Upper lobe of right lung (tissue), 1 donor: ENCODE data around the gene NRXN3. TPM values are rescaled to one million over a fixed set of nuclear protein-coding genes. Genes with fewer than 3 reads are reported as not detected.

Experiments
- ATAC-seq: fragments of 200-7000 bp; cut with Tn5 transposase; one replicate; pipeline ENCODE4 v1.9.1; 2020; ENCODE audit warnings: mild to moderate bottlenecking, moderate library complexity
- DNase-seq: peaks from one replicate; pipeline ENCODE4 v3.0.0-alpha.2; 2020
- H3K27ac ChIP-seq: fragments of 200-600 bp; one replicate; pipeline ENCODE4 v1.8.0; 2022
- H3K27me3 ChIP-seq: fragments of 200-600 bp; one replicate; pipeline ENCODE4 v1.8.0; 2022; ENCODE audit warnings: mild to moderate bottlenecking
- H3K36me3 ChIP-seq: fragments of 200-600 bp; one replicate; pipeline ENCODE4 v1.8.0; 2022
- H3K4me1 ChIP-seq: fragments of 200-600 bp; one replicate; pipeline ENCODE4 v1.8.0; 2022
- H3K4me3 ChIP-seq: fragments of 200-600 bp; one replicate; pipeline ENCODE4 v1.8.0; 2022; ENCODE audit warnings: mild to moderate bottlenecking
- H3K9me3 ChIP-seq: fragments of 200-600 bp; one replicate; pipeline ENCODE4 v1.8.0; 2022
- intact Hi-C: fragments of 100-400 bp; cut with DNase I; formaldehyde crosslinking; loops from one replicate; pipeline ENCODE4 v1.11.0; 2022
- total RNA-seq: library from RNA; stranded (reverse); fragmentation: NEBNext Ultra II Directional; extraction: Animal tissue kit (Norgen Biotek cat#: 25700); gene quantifications from one replicate; pipeline ENCODE4 v1.2.1, GENCODE V29; 2021
- TF ChIP-seq, protein P1 (sequence below): fragments of 200-600 bp; IDR thresholded peaks from one replicate; pipeline ENCODE4 v1.8.0; 2022; ENCODE audit warnings: antibody characterized with exemption
- donor health status: DM: no; HTN: yes; CAD: no; lungs with severe emphysema.

Gene NRXN3
- total RNA-seq, 1 donor from 2014 or later, result 10.0 TPM

GRCh38 chr14:79729731-79730130 lies 1559.6 kb downstream of the NRXN3 start:
- Histone ChIP-seq H3K4me1 (no peaks in the 10 kb centered on the region), H3K27ac (no peak overlapping the region), H3K9me3 (no peaks in the 10 kb centered on the region), H3K4me3 (no peak overlapping the region), H3K27me3 (no peaks in the 10 kb centered on the region), H3K36me3 (no peaks in the 10 kb centered on the region)
- intact Hi-C loops, result no loop called here
- TF ChIP-seq, protein P1, sequence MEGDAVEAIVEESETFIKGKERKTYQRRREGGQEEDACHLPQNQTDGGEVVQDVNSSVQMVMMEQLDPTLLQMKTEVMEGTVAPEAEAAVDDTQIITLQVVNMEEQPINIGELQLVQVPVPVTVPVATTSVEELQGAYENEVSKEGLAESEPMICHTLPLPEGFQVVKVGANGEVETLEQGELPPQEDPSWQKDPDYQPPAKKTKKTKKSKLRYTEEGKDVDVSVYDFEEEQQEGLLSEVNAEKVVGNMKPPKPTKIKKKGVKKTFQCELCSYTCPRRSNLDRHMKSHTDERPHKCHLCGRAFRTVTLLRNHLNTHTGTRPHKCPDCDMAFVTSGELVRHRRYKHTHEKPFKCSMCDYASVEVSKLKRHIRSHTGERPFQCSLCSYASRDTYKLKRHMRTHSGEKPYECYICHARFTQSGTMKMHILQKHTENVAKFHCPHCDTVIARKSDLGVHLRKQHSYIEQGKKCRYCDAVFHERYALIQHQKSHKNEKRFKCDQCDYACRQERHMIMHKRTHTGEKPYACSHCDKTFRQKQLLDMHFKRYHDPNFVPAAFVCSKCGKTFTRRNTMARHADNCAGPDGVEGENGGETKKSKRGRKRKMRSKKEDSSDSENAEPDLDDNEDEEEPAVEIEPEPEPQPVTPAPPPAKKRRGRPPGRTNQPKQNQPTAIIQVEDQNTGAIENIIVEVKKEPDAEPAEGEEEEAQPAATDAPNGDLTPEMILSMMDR, result no peak
- DNase-seq (no peak), ATAC-seq (no peak)

DNA sequence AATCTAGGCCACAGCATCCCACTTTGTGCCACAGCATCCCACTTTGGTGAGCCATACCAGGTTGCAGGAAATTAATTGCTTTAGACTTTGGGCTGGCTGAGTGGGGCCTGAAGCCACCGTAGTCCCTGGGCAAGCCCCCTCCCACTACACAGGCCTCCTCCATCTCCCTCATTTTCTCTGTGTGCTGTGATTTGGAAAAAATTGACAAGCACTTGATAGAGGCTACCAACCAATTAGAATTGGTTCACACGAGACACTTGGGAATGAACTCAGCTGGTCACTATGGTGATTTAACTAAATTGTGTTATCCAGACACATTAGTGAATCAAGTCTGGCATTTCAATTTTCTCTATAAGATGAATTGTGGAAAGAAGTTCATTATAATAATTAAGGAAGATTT lies 1560.0 kb downstream of the NRXN3 start:
- Histone ChIP-seq H3K4me3 (no peak overlapping the region), H3K27me3 (no peaks in the 10 kb centered on the region), H3K27ac (no peak overlapping the region), H3K36me3 (no peaks in the 10 kb centered on the region), H3K4me1 (no peaks in the 10 kb centered on the region), H3K9me3 (no peaks in the 10 kb centered on the region)
- intact Hi-C loops, result no loop called here
- ATAC-seq, result no peak
- no peak for DNase-seq
- TF ChIP-seq, protein P1, result no peak

DNA sequence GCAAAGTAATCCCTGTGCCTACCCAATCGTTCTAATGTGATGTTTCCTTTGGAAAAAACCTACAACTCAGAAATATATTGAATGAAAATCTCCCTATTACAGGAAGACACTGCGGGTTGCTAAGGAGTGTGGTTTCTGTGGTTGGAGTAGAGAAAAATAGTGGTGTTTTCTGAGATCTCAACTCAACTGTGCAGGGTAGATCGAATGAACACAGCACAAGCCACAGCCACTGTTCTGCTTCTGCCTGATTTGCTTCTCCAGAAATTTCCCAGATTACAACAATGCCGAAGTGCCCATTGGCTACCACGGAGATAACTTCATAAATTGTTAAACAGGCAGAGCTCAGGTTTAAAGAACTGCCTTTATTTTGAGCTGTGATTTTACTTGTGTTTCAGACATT lies 1560.8 kb downstream of the NRXN3 start:
- Histone ChIP-seq H3K4me1 (no peaks in the 10 kb centered on the region), H3K27ac (no peak overlapping the region), H3K9me3 (peaks cover 2% of the 10 kb centered on the region), H3K36me3 (no peaks in the 10 kb centered on the region), H3K4me3 (no peak overlapping the region), H3K27me3 (no peaks in the 10 kb centered on the region)
- ATAC-seq (no peak), DNase-seq (no peak)
- TF ChIP-seq, protein P1, result no peak
- intact Hi-C loops, result no loop called here

- H3K27me3 ChIP-seq, result no peaks in the 10 kb centered on the region
- intact Hi-C loops, result no loop called here
- H3K36me3 ChIP-seq, result no peaks in the 10 kb centered on the region
- no peaks in the 10 kb centered on the region for H3K4me1 ChIP-seq
- H3K4me3 ChIP-seq, result no peak overlapping the region
- DNase-seq (no peak), ATAC-seq (no peak)
- no peak overlapping the region for H3K27ac ChIP-seq
- TF ChIP-seq, protein P1, result no peak
- H3K9me3 ChIP-seq, result peaks cover 11% of the 10 kb centered on the region
Measured at GRCh38 chr14:79732911-79733655, 1562.9 kb downstream of the NRXN3 start.

GRCh38 chr14:79734151-79734550 lies 1564.0 kb downstream of the NRXN3 start:
- DNase-seq (no peak), ATAC-seq (no peak)
- TF ChIP-seq, protein P1, result no peak
- intact Hi-C loops, result no loop called here
- Histone ChIP-seq H3K27me3 (no peaks in the 10 kb centered on the region), H3K9me3 (peaks cover 11% of the 10 kb centered on the region), H3K4me1 (no peaks in the 10 kb centered on the region), H3K4me3 (no peak overlapping the region), H3K27ac (no peak overlapping the region), H3K36me3 (no peaks in the 10 kb centered on the region)
